PC-3 (cell line): ENCODE data around the gene ZFPM1.

Source experiments
- EZH2 ChIP-seq: fragments of 300-600 bp; sonication (generic); IDR thresholded peaks from one replicate; pipeline ENCODE4 v1.6.1; 2017; ENCODE audit warnings: antibody characterized with exemption, mild to moderate bottlenecking, low read length; ENCODE audit not compliant: unreplicated experiment
- EZH2phosphoT487 ChIP-seq: fragments of 300-600 bp; sonication (generic); IDR thresholded peaks from 2 replicates; pipeline ENCODE4 v1.6.1; 2018; ENCODE audit warnings: mild to moderate bottlenecking, antibody characterized with exemption, low read length, borderline replicate concordance
- TF ChIP-seq, protein P1 (sequence below): fragments of 300-600 bp; sonication (generic); conservative IDR thresholded peaks from 2 replicates; pipeline ENCODE4 v1.5.1; 2017; ENCODE audit warnings: antibody characterized with exemption, low read depth, mild to moderate bottlenecking, low read length

DNA sequence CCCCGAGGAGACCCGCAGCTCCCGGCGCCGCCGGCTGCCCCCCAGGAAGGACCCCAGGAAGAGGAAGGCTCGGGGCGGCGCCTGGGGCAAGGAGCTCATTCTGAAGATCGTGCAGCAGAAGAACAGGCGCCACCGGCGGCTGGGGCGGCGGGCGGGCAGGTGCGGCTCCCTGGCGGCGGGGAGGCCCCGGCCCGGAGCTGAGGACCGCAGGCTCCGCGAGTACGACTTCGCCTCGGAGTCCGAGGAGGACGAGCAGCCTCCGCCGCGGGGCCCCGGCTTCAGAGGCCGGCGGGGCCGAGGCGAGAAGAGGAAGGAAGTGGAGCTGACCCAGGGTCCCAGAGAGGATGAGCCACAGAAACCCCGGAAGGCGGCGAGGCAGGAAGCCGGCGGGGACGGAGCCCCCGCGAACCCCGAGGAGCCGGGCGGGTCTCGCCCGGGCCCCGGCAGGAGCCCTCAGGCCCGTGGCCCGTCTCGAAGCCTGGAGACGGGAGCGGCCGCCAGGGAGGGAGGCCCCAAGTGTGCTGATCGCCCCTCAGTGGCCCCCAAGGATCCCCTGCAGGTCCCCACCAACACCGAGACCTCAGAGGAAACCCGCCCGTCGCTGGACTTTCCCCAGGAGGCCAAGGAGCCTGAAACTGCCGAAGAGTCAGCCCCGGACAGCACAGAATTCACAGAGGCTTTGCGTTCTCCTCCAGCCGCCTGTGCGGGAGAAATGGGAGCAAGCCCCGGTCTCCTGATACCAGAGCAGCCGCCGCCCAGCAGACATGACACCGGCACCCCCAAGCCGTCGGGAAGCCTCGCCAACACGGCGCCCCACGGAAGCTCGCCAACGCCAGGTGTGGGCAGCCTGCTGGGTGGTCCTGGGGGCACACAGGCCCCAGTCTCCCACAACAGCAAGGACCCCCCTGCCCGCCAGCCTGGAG, 22.3 kb upstream of the ZFPM1 start:
- TF ChIP-seq EZH2phosphoT487 (no peak), EZH2 (no peak)
- TF ChIP-seq, protein P1, sequence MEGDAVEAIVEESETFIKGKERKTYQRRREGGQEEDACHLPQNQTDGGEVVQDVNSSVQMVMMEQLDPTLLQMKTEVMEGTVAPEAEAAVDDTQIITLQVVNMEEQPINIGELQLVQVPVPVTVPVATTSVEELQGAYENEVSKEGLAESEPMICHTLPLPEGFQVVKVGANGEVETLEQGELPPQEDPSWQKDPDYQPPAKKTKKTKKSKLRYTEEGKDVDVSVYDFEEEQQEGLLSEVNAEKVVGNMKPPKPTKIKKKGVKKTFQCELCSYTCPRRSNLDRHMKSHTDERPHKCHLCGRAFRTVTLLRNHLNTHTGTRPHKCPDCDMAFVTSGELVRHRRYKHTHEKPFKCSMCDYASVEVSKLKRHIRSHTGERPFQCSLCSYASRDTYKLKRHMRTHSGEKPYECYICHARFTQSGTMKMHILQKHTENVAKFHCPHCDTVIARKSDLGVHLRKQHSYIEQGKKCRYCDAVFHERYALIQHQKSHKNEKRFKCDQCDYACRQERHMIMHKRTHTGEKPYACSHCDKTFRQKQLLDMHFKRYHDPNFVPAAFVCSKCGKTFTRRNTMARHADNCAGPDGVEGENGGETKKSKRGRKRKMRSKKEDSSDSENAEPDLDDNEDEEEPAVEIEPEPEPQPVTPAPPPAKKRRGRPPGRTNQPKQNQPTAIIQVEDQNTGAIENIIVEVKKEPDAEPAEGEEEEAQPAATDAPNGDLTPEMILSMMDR = no peak
